ENCODE results near the gene FOXJ3. TPM values are rescaled to one million over a fixed set of nuclear protein-coding genes. Genes with fewer than 3 reads are reported as not detected.

FOXJ3 gene
- total and polyA plus RNA-seq, 3 experiments from 2014 or later: 35.7 to 48.3 (median 48.0) TPM

DNA sequence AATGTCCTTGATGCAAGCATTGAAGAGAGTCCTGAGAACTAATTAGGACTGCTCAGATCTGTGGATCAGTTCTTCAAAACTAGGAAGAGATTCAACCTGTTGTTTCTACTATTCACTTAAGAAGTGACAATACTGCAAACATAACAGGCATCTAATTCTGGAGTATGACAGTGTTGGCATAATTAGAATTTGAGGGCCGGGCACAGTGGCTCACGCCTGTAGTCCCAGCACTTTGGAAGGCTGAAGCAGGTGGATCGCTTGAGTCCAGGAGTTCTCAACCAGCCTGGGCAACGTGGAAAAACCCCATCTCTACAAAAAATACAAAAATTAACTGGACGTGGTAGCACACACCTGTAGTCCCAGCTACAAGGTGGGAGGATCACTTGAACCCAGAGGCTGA, 8.0 kb upstream of the FOXJ3 start:
- Mint-ChIP-seq H3K4me3 (no peak overlapping the region), H3K9me3 (no peaks in the 10 kb centered on the region), H3K4me1 (no peaks in the 10 kb centered on the region), H3K27ac (peak overlapping the region in 1 of 8 donors; percentile 27), H3K36me3 (peaks cover 0 to 2% (median 0%) of the 10 kb centered on the region in 3 donors), H3K27me3 (peaks cover 4 to 15% of the 10 kb centered on the region in 2 donors)
- Histone ChIP-seq H3K27me3 (ENCODE audit: insufficient read depth, low read length, poor library complexity, severe bottlenecking) (no peaks in the 10 kb centered on the region), H3K27ac (ENCODE audit: low read depth, low read length) (no peak overlapping the region), H3K9me3 (ENCODE audit: low read length) (no peaks in the 10 kb centered on the region), H3K4me1 (ENCODE audit: insufficient read depth, low read length) (no peaks in the 10 kb centered on the region), H3K4me3 (ENCODE audit: low read length) (no peak overlapping the region), H3K36me3 (ENCODE audit: insufficient read depth, low read length) (no peaks in the 10 kb centered on the region)
- DNase-seq: no peak
- CTCF ChIA-PET: no interaction called here
- POLR2A ChIA-PET: interaction anchor here (0.6 to 0.7 kb wide), 2 partner anchors 11 to 23 kb away, joined by 3 read pairs; no protein-coding TSS in a partner anchor

DNA sequence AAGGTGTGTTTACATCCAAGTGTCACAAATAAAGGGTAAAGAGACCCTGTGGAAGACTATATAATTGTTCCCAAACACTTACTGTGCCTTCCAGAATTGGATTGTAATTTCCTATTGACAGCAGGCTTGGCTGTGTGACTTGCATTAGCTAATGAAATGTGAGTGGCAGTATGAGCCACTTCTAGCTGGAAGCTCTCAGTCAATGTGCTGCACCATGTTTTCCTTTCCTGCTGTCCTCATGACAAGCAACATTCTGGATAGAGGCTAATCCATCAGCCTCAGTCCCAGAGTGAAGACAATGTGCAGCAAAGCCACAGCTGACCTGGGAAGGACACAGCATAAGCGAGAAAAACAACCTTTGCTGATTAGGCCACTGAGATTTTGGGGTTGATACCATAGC, 5.9 kb upstream of the FOXJ3 start:
- Mint-ChIP-seq H3K36me3 (peaks cover 0 to 2% (median under 1%) of the 10 kb centered on the region in 3 donors), H3K27me3 (peaks cover 0 to 8% of the 10 kb centered on the region in 2 donors), H3K27ac (no peak overlapping the region), H3K4me1 (peaks cover 8 to 12% (median 11%) of the 10 kb centered on the region in 3 donors), H3K9me3 (no peaks in the 10 kb centered on the region), H3K4me3 (no peak overlapping the region)
- no peaks in the 10 kb centered on the region for H3K9me3 ChIP-seq (ENCODE audit: low read length)
- no peak overlapping the region for H3K27ac ChIP-seq (ENCODE audit: low read depth, low read length)
- ChIA-PET POLR2A (no interaction called here), CTCF (no interaction called here)
- H3K27me3 ChIP-seq (ENCODE audit: insufficient read depth, low read length, poor library complexity, severe bottlenecking): no peaks in the 10 kb centered on the region
- no peak overlapping the region for H3K4me3 ChIP-seq (ENCODE audit: low read length)
- H3K4me1 ChIP-seq (ENCODE audit: insufficient read depth, low read length): peaks cover 6% of the 10 kb centered on the region
- no peaks in the 10 kb centered on the region for H3K36me3 ChIP-seq (ENCODE audit: insufficient read depth, low read length)
- no peak for DNase-seq

DNA sequence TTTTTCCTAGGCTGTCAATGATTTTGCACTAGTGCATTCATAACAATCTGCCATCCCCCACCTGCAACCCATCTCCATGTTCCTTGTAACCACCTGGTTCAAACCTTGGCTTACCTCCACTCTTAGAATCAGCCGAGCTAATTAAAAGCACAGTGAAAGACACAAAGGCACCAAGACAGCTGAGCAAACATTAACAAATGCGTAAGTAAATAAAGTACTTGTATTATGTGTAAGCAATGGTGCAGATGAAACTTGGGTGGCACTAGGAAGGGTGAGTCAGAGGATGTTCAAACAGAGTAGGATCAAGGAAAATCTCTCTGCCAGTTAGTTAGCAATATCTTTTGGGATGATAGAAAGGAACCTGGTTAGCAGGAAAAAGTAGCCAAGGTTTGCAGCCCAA, 5.1 kb upstream of the FOXJ3 start:
- peaks cover 0 to under 1% of the 10 kb centered on the region in 2 donors for H3K27me3 Mint-ChIP-seq
- no peaks in the 10 kb centered on the region for H3K27me3 ChIP-seq (ENCODE audit: insufficient read depth, low read length, poor library complexity, severe bottlenecking)
- H3K9me3 Mint-ChIP-seq: no peaks in the 10 kb centered on the region
- no peak overlapping the region for H3K27ac Mint-ChIP-seq
- peaks cover 0 to 6% (median 0%) of the 10 kb centered on the region in 3 donors for H3K36me3 Mint-ChIP-seq
- H3K4me1 Mint-ChIP-seq: peaks cover 11 to 17% (median 14%) of the 10 kb centered on the region in 3 donors
- no peak overlapping the region for H3K4me3 Mint-ChIP-seq
- H3K4me1 ChIP-seq (ENCODE audit: insufficient read depth, low read length): peaks cover 9% of the 10 kb centered on the region
- H3K4me3 ChIP-seq (ENCODE audit: low read length): no peak overlapping the region
- no peaks in the 10 kb centered on the region for H3K36me3 ChIP-seq (ENCODE audit: insufficient read depth, low read length)
- POLR2A ChIA-PET: no interaction called here
- H3K9me3 ChIP-seq (ENCODE audit: low read length): no peaks in the 10 kb centered on the region
- CTCF ChIA-PET: interaction anchor here (2.5 kb wide), 1 partner anchor 23 kb away, joined by 7 read pairs; no protein-coding TSS in a partner anchor
- DNase-seq: no peak
- no peak overlapping the region for H3K27ac ChIP-seq (ENCODE audit: low read depth, low read length)

DNA sequence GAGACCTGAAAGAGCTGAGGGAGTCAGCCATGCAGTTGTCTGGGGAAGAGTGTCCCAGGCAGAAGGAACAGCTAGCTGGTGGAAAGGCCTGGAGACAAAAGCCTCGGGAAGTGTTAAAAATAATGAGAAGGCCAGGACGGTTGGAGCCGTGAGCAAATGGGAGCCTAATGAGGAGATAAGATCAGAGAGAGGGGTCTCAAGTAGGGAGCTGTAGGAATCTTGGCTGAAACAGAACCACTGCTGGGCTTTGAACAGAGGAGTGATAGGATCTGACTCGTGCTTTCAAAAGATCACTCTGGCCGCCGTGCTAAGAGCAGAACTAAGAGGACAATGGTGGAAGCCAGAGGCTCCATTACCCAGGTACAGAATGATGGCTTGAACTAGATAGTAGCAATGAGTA, 1.9 kb upstream of the FOXJ3 start:
- H3K4me3 ChIP-seq (ENCODE audit: low read length): no peak overlapping the region
- H3K27me3 ChIP-seq (ENCODE audit: insufficient read depth, low read length, poor library complexity, severe bottlenecking): no peaks in the 10 kb centered on the region
- no peaks in the 10 kb centered on the region for H3K36me3 ChIP-seq (ENCODE audit: insufficient read depth, low read length)
- H3K27me3 Mint-ChIP-seq: no peaks in the 10 kb centered on the region
- no peak for DNase-seq
- no peaks in the 10 kb centered on the region for H3K9me3 Mint-ChIP-seq
- H3K27ac Mint-ChIP-seq: peak overlapping the region in 3 of 8 donors; percentile 33 to 39 (median 35)
- H3K27ac ChIP-seq (ENCODE audit: low read depth, low read length): no peak overlapping the region
- H3K4me1 Mint-ChIP-seq: peaks cover 33 to 40% (median 37%) of the 10 kb centered on the region in 3 donors
- no peaks in the 10 kb centered on the region for H3K9me3 ChIP-seq (ENCODE audit: low read length)
- H3K4me1 ChIP-seq (ENCODE audit: insufficient read depth, low read length): peaks cover 29% of the 10 kb centered on the region
- H3K36me3 Mint-ChIP-seq: peaks cover 0 to 14% (median 0%) of the 10 kb centered on the region in 3 donors
- ChIA-PET POLR2A (no interaction called here), CTCF (no interaction called here)
- peak overlapping the region in 3 of 7 donors; percentile 4 to 23 (median 12) for H3K4me3 Mint-ChIP-seq

DNA sequence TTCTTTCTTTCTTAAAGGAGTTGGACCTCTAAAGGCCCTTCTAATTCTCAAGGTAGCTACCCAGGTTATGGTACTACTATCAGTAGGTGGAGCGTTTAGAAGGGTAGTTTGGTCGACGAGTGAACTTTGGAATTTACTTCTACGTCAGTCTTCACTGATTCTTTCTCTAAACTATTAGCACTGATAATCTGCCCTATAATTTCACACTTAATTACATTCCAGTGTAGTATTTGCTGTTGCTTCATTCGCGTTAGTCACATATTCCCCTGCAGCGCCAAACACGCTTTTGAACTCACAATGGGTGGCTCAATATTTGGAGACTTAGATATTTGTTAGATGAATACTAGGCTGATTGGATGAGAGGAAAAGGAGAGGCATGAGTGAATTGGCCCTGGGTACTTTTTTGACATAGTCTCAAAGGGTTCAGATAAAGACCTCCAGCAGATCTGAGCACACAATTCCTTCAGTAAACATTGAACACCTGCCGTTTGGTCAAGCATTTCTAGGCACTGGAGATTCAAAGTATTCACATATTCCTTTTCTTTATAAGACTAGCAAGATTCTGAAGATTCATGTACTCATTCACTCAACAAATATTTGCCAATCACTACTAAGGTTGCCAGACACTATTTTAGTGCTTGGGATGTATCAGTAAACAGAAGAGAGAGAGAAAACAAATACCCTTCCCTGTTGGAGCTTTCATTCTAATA, 929 bp upstream of the FOXJ3 start:
- Mint-ChIP-seq H3K36me3 (peaks cover 0 to 14% (median 0%) of the 10 kb centered on the region in 3 donors), H3K4me1 (peaks cover 39 to 48% (median 46%) of the 10 kb centered on the region in 3 donors), H3K27ac (peak overlapping the region; percentile 82 to 94 (median 92)), H3K27me3 (no peaks in the 10 kb centered on the region), H3K4me3 (peak overlapping the region; percentile 86 to 95 (median 92)), H3K9me3 (no peaks in the 10 kb centered on the region)
- DNase-seq: peak in 1 of 5 donors; percentile 1
- Histone ChIP-seq H3K27me3 (ENCODE audit: insufficient read depth, low read length, poor library complexity, severe bottlenecking) (no peaks in the 10 kb centered on the region), H3K9me3 (ENCODE audit: low read length) (no peaks in the 10 kb centered on the region), H3K27ac (ENCODE audit: low read depth, low read length) (peak overlapping the region; percentile 80), H3K4me3 (ENCODE audit: low read length) (peak overlapping the region; percentile 94), H3K4me1 (ENCODE audit: insufficient read depth, low read length) (peaks cover 32% of the 10 kb centered on the region), H3K36me3 (ENCODE audit: insufficient read depth, low read length) (no peaks in the 10 kb centered on the region)
- ChIA-PET POLR2A (interaction anchor here (0.8 kb wide), 1 partner anchor 16 kb away, joined by 3 read pairs; no protein-coding TSS in a partner anchor), CTCF (no interaction called here)

DNA sequence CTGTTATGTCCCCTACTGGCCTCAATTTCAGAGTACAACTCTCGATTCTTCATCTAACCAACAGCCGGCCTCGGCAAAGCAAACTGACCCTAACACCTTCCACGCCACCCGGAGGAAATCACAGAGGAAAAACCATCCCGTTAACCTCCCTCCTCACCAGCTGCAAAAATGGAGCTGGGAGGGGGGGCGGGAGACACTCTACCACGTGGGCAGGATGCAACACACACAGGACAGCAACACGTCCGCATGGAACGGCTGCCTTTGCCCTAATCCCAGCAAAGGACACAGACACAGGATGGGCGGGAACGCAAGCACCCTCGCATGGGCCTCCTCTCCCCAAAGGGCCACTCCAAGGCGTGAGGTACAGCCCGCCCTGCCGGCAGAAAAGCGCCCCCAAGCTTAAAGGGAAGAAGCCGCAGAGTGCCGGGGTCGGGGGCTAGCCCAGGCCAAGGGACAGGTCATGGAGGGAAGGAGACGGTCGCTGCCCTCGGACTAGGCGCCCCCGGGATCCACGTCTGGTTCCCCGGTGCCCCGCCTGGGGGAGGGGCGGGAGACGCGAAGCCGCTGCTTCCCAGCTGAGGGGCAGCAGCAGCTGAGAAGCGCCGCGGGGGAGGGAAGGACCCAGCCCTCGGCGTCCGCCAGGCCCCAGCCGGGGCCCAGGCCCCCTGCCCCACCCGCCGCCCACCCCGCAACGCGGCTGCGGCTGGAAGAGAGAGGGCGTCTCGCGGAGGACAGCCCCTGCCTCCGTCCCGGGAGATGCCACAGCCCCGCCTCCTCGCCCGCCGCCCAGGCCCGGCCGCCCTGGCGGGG, 590 bp downstream of the FOXJ3 start:
- ChIA-PET POLR2A (interaction anchor here (0.5 to 1.2 kb wide), 2 partner anchors 348 to 1881 kb away, joined by 3 to 7 read pairs; partner anchors contain the start of gene YBX1), CTCF (interaction anchor here (1.2 kb wide), 2 partner anchors 18 to 481 kb away, joined by 3 read pairs; no protein-coding TSS in a partner anchor)
- H3K27ac ChIP-seq (ENCODE audit: low read depth, low read length): peak overlapping the region; percentile 71
- peak overlapping the region; percentile 58 for H3K4me3 ChIP-seq (ENCODE audit: low read length)
- no peaks in the 10 kb centered on the region for H3K36me3 ChIP-seq (ENCODE audit: insufficient read depth, low read length)
- peaks cover 51 to 64% (median 61%) of the 10 kb centered on the region in 3 donors for H3K4me1 Mint-ChIP-seq
- peak overlapping the region; percentile 88 to 95 (median 93) for H3K27ac Mint-ChIP-seq
- H3K9me3 Mint-ChIP-seq: no peaks in the 10 kb centered on the region
- H3K9me3 ChIP-seq (ENCODE audit: low read length): no peaks in the 10 kb centered on the region
- H3K27me3 ChIP-seq (ENCODE audit: insufficient read depth, low read length, poor library complexity, severe bottlenecking): no peaks in the 10 kb centered on the region
- H3K27me3 Mint-ChIP-seq: no peaks in the 10 kb centered on the region
- peaks cover 34% of the 10 kb centered on the region for H3K4me1 ChIP-seq (ENCODE audit: insufficient read depth, low read length)
- peak overlapping the region; percentile 93 to 97 (median 96) for H3K4me3 Mint-ChIP-seq
- peak in 3 of 5 donors; percentile 12 to 57 (median 20) for DNase-seq
- peaks cover 0 to 15% (median 1%) of the 10 kb centered on the region in 3 donors for H3K36me3 Mint-ChIP-seq

DNA sequence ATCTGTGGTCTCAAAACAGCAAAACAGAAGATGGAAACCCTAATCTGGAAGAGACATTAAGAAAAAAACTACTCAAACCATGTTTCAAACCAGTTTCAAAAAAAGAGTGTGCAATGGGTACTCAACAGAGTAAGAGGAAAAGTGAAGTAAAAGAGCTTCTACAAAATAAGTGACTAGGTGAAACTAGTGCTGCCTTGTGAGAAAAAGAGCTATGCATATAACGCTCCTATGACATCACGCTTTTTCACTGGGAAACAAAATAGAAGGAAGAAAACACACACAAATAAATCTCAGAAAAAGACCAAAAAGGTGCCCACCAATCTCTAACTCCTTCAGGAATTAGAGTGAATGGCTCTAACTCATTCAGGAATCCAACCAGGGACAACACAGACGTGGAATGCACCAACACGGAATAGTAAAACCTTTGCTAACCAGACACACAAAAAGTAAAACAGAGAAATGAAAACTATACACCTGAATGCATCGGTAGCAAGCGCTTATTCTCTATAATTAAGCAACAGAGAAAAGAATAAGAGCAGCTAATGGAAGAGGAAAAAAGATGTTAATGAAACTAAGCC, 1.3 kb downstream of the FOXJ3 start:
- H3K27me3 ChIP-seq (ENCODE audit: insufficient read depth, low read length, poor library complexity, severe bottlenecking): no peaks in the 10 kb centered on the region
- H3K27ac ChIP-seq (ENCODE audit: low read depth, low read length): peak overlapping the region; percentile 71
- peaks cover 41% of the 10 kb centered on the region for H3K4me1 ChIP-seq (ENCODE audit: insufficient read depth, low read length)
- no peaks in the 10 kb centered on the region for H3K36me3 ChIP-seq (ENCODE audit: insufficient read depth, low read length)
- no peak for DNase-seq
- H3K4me3 ChIP-seq (ENCODE audit: low read length): peak overlapping the region; percentile 58
- H3K9me3 ChIP-seq (ENCODE audit: low read length): no peaks in the 10 kb centered on the region
- CTCF ChIA-PET: interaction anchor here (1.2 kb wide), 2 partner anchors 17 to 482 kb away, joined by 3 read pairs; no protein-coding TSS in a partner anchor
- peaks cover 0 to 17% (median 1%) of the 10 kb centered on the region in 3 donors for H3K36me3 Mint-ChIP-seq
- H3K4me3 Mint-ChIP-seq: peak overlapping the region; percentile 93 to 97 (median 96)
- H3K27ac Mint-ChIP-seq: peak overlapping the region; percentile 88 to 95 (median 93)
- H3K27me3 Mint-ChIP-seq: no peaks in the 10 kb centered on the region
- H3K9me3 Mint-ChIP-seq: no peaks in the 10 kb centered on the region
- POLR2A ChIA-PET: interaction anchor here (1.2 kb wide), 1 partner anchor 349 kb away, joined by 7 read pairs; the partner anchor contains the start of gene YBX1
- H3K4me1 Mint-ChIP-seq: peaks cover 58 to 71% (median 68%) of the 10 kb centered on the region in 3 donors

Measured in CD8-positive, alpha-beta memory T cell (primary cell).